Stomach (tissue), 9 donors: ENCODE measurements around the gene PPT2. TPM values are rescaled to one million over a fixed set of nuclear protein-coding genes. Genes with fewer than 3 reads are reported as not detected.

Experiments
- DNase-seq, 2 donors: peaks; one replicate each; pipeline versions ENCODE4 v3.0.0 to v3.0.0-alpha.2; 2013 to 2019
- H3K27ac ChIP-seq, 5 donors: fragments of 200-600 bp in 4 of 5; sonication (generic) in 4 of 5; one replicate each; pipeline ENCODE4 v1.5.1; 2013 to 2019; ENCODE audit warnings: mild to moderate bottlenecking in 1 of 5, moderate library complexity in 1 of 5
- H3K27me3 ChIP-seq, 3 donors: fragments of 200-600 bp; sonication (generic); one replicate each; pipeline ENCODE4 v1.5.1; 2017 to 2019; ENCODE audit warnings: mixed run types in 1 of 3
- H3K36me3 ChIP-seq, 4 donors: fragments of 200-600 bp; sonication (generic); 1 replicate in 3 of 4; 2 replicates in 1 of 4; pipeline ENCODE4 v1.5.1; 2016 to 2019
- H3K4me1 ChIP-seq, 4 donors: fragments of 200-600 bp; sonication (generic); one replicate each; pipeline ENCODE4 v1.5.1; 2016 to 2019
- H3K4me3 ChIP-seq, 4 donors: fragments of 200-600 bp; sonication (generic) in 3 of 4; one replicate each; pipeline ENCODE4 v1.5.1; 2016 to 2019; ENCODE audit warnings: mild to moderate bottlenecking in 1 of 4
- H3K9me3 ChIP-seq, 4 donors: fragments of 200-600 bp; sonication (generic); one replicate each; pipeline ENCODE4 v1.5.1; 2016 to 2019
- CTCF ChIP-seq, 7 experiments: fragments of 450-650 bp in 4 of 7; fragments of 200-600 bp in 3 of 7; sonication (generic) in 3 of 7; IDR thresholded peaks; one replicate each; pipeline ENCODE4 v1.5.1; 2016 to 2019; ENCODE audit warnings: antibody characterized with exemption in 7 of 7, control low read depth in 2 of 7, mild to moderate bottlenecking in 1 of 7
- EP300 ChIP-seq: sonication (generic); formaldehyde crosslinking; IDR thresholded peaks from one replicate; pipeline ENCODE4 v1.6.1; 2017; ENCODE audit warnings: antibody characterized with exemption
- POLR2A ChIP-seq, 4 donors: fragments of 450-650 bp; IDR thresholded peaks; one replicate each; pipeline ENCODE4 v1.6.1; 2016; ENCODE audit warnings: antibody characterized with exemption in 4 of 4, control low read depth in 2 of 4, mild to moderate bottlenecking in 1 of 4, moderate library complexity in 1 of 4
- POLR2AphosphoS5 ChIP-seq, 3 donors: sonication (generic); formaldehyde crosslinking; IDR thresholded peaks; one replicate each; pipeline ENCODE4 v1.6.1; 2016; ENCODE audit warnings: antibody characterized with exemption in 3 of 3
- WGBS, 5 donors: extraction: QIAGEN DNeasy Blood & Tissue Kit in 3 of 5; methylation state at CpG; one replicate each; pipeline versions ENCODE4 v1.1.5 to v1.1.7; 2013 to 2018; 5-methylcytosine and 5-hydroxymethylcytosine counted together
- intact Hi-C: fragments of 100-400 bp; cut with DNase I; formaldehyde crosslinking; loops from one replicate; pipeline ENCODE4 v1.15.1; 2023; ENCODE audit warnings: low total_unique reads
- polyA plus RNA-seq, 3 donors: library from polyadenylated mRNA; stranded (reverse); fragments of 200-250 nt; gene quantifications; one replicate each; pipeline ENCODE4 v1.2.3, GENCODE V29; 2013
- total RNA-seq, 5 donors: library from RNA; depleted of rRNA; stranded (reverse); fragments of >200 nt; gene quantifications; one replicate each; pipeline versions ENCODE4 v1.1.0 to v1.2.3, GENCODE V29; 2014 to 2016
- donor health status: healthy with polysubstance abuse.
- donor health status: Bipolar disorder and iron deficiency.
- donor health status: healthy.

PPT2 gene
- total and polyA plus RNA-seq, 8 donors = 5.8 to 73.0 (median 10.7) TPM

- WGBS, 5 donors = 79 to 91% (median 86%) methylated on average over 9 of the region's 9 CpGs
- H3K9me3 ChIP-seq = no peaks in the 10 kb centered on the region
- intact Hi-C loops = no loop called here
Observed at GRCh38 chr6:32156891-32157290, 3.0 kb downstream of the PPT2 start.

DNA sequence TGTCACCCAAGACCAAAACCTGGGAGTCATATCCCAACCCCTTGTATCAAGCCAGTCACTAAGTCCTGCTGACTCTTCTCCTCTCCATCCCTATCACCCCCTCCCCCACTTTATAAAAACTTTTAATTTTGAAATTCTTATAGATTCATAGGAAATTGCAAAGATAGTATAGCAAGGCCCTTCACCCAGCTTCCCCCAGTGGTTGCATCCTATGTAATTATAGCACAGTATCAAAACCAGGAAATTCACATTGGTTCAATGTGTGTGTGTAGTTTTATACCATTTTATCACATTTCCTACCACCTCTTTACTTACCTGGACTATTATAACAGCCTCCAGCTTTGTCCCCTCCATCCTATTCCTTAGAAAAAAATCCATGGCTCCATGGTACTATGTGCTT is 4.1 kb downstream of the PPT2 start:
- intact Hi-C loops = no loop called here
- peaks cover 17 to 73% (median 62%) of the 10 kb centered on the region in 4 donors for H3K36me3 ChIP-seq

More at GRCh38 chr6:32156891-32157290, 3.0 kb downstream of the PPT2 start:
- Histone ChIP-seq H3K27ac (no peak overlapping the region), H3K4me3 (no peak overlapping the region), H3K27me3 (peaks cover 0 to 2% (median 0%) of the 10 kb centered on the region in 3 donors), H3K4me1 (peaks cover 31 to 50% (median 44%) of the 10 kb centered on the region in 4 donors), H3K36me3 (peaks cover 17 to 61% (median 51%) of the 10 kb centered on the region in 4 donors)
- TF ChIP-seq POLR2AphosphoS5 (IDR thresholded peaks at IDR 0.05) = no peak
- no peak for TF ChIP-seq EP300
- no peak for TF ChIP-seq CTCF (IDR thresholded peaks at IDR 0.05)
- no peak for TF ChIP-seq POLR2A (IDR thresholded peaks at IDR 0.05)
- DNase-seq = no peak

DNA sequence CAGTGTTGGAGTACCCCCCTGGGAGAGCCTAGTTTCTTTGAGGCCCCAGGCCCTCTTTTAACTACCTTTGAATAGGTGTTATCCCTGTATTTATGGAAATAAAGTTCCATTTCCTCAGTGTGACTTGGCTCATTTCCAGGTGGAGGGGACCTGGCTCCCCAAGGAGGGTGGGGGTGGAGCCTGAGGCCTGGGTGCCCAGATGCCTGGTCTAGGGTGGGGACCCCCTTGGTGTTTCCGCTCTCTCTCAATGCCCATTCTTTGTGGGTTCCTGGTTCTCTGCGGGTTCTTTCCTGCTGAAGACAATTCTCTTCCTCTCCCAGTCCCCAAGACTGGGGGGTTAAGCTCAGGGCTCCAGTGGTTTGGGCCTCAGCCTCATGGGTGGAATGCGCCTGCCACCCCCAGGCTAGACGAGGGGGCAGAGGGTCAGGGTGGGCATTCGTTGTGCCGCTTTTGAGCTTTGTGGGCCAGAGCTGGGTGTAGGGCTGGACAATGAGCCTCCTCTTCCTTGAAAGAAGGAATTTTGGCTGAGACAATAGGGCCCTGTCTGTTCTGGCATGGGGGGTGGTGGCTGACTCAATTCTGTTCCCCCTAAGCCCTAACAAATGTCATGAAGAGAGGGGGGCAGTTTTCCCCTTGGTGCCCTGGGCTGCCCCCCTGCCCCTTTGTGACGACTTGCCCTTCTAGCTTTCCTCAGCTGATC is 9.8 kb downstream of the PPT2 start:
- WGBS, 5 donors = 73 to 90% (median 86%) methylated on average over 7 of the region's 7 CpGs
- H3K36me3 ChIP-seq = peaks cover 22 to 90% (median 79%) of the 10 kb centered on the region in 4 donors
- DNase-seq = no peak
- no peak overlapping the region for H3K4me3 ChIP-seq
- H3K9me3 ChIP-seq = no peaks in the 10 kb centered on the region
- intact Hi-C loops = no loop called here
- H3K4me1 ChIP-seq = peaks cover 7 to 30% (median 21%) of the 10 kb centered on the region in 4 donors
- H3K27ac ChIP-seq = peak overlapping the region in 4 of 5 donors; percentile 48 to 61 (median 54)
- no peaks in the 10 kb centered on the region for H3K27me3 ChIP-seq
- no peak for TF ChIP-seq EP300
- no peak for TF ChIP-seq POLR2A (IDR thresholded peaks at IDR 0.05)
- peak in 1 of 3 donors; percentile 3 for TF ChIP-seq POLR2AphosphoS5 (IDR thresholded peaks at IDR 0.05)

More for the DNA sequence above, 4.1 kb downstream of the PPT2 start:
- no peaks in the 10 kb centered on the region for H3K27me3 ChIP-seq
- no peak for DNase-seq
- H3K9me3 ChIP-seq = no peaks in the 10 kb centered on the region
- TF ChIP-seq POLR2AphosphoS5 (IDR thresholded peaks at IDR 0.05) = no peak
- TF ChIP-seq CTCF (IDR thresholded peaks at IDR 0.05) = no peak
- no peak for TF ChIP-seq POLR2A (IDR thresholded peaks at IDR 0.05)
- TF ChIP-seq EP300 = no peak
- H3K4me3 ChIP-seq = no peak overlapping the region
- no peak overlapping the region for H3K27ac ChIP-seq
- H3K4me1 ChIP-seq = peaks cover 20 to 38% (median 35%) of the 10 kb centered on the region in 4 donors

- Histone ChIP-seq H3K27me3 (no peaks in the 10 kb centered on the region), H3K9me3 (no peaks in the 10 kb centered on the region), H3K4me3 (no peak within 1 kb of the TSS), H3K27ac (peak within 1 kb of the TSS in 4 of 5 donors; percentile 48 to 61 (median 54)), H3K4me1 (peaks cover 13 to 36% (median 27%) of the 10 kb centered on the region in 4 donors), H3K36me3 (peaks cover 24 to 91% (median 79%) of the 10 kb centered on the region in 4 donors)
- intact Hi-C loops = no loop called here
- TF ChIP-seq CTCF (IDR thresholded peaks at IDR 0.05) (no peak), EP300 (no peak), POLR2AphosphoS5 (IDR thresholded peaks at IDR 0.05) (no peak), POLR2A (IDR thresholded peaks at IDR 0.05) (no peak)
- DNase-seq = no peak
Observed at GRCh38 chr6:32164295-32164694, 10.4 kb downstream of the PPT2 start, which contains the start of gene EGFL8. Gene EGFL8, plus strand, starts transcription at chr6:32164595. Its CDS starts 1,571 bp downstream, at chr6:32166166.
